Stimulated activated naive CD8-positive, alpha-beta T cell treated with anti-CD3 and anti-CD28 coated beads, Interleukin-15, Interleukin-2, amounts not matched to agents 100 U/mL and 50 U/mL, for 24 hours (primary cell): ENCODE results near the gene HACD2.
A peak's percentile ranks its signal among the peaks of the same experiment; 100 is the strongest.

ENCODE experiments used
- ATAC-seq: fragments of 150-1000 bp; cut with Tn5 transposase; one replicate; pipeline ENCODE4 v1.10.0; 2021
- DNase-seq: peaks from one replicate; pipeline ENCODE4 v3.0.0; 2021

HACD2 gene

DNA sequence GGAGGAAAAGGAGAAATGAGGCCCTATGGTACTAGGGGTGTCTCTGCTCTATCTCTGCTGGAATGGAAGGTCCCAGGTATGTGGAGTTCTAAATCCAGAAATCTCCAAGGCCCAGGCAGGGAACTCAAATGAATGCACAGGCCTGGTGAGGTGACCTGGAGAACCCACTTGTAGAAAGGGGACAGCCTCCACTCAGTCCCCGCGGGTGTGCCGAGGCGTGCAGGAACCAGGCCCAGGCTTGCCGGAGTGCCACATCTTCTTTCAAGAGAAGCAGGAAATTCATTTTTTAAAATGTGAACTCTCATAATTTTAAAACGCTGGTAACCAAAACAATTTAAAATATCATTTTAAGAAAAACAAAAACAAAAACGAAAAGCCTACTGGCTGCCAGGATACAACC, 103.8 kb downstream of the HACD2 start:
- ATAC-seq (no peak), DNase-seq (no peak)

DNA sequence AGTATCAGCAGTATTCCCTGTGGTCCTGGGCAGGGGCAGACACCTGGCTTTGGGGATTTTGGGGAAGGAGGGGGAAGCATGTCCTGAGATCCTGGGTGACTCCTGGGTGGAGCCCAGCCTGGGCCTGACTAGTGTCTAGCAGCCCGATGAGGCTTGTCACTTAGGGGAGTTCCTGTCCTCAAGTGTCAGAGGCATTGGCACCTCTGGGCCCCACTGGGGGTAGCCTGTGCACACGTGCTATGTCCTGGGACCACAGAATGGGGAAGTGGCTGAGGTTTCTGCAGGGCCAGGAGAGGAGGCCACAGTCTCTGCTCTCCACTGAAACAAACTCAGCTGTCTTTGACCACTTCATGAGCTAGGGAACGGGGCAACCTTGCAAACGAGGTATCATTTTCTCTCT, 104.4 kb downstream of the HACD2 start:
- DNase-seq (no peak), ATAC-seq (no peak)

- ATAC-seq (no peak), DNase-seq (no peak)
Observed at GRCh38 chr3:123479891-123480290, 105.0 kb downstream of the HACD2 start.

DNA sequence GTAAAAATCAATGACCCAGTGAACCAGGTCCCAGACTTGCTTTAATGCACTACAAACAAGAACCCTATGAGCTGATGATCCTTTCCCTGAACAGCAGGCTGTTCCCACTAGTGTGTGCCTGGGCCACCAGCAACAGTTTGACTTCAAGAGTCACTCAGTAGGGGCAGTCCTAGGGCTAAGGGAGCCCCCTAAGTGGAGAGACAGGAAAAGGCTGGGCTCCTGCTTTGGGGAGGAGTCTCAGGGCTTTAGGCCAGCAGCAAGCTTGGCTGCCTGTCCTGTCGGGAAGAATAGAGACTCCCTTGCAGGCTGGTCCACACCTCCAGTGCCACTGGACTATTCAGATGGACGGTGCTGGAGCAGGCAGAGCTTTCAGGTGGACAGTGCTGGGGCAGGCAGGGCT, 106.5 kb downstream of the HACD2 start:
- ATAC-seq (no peak), DNase-seq (no peak)

DNA sequence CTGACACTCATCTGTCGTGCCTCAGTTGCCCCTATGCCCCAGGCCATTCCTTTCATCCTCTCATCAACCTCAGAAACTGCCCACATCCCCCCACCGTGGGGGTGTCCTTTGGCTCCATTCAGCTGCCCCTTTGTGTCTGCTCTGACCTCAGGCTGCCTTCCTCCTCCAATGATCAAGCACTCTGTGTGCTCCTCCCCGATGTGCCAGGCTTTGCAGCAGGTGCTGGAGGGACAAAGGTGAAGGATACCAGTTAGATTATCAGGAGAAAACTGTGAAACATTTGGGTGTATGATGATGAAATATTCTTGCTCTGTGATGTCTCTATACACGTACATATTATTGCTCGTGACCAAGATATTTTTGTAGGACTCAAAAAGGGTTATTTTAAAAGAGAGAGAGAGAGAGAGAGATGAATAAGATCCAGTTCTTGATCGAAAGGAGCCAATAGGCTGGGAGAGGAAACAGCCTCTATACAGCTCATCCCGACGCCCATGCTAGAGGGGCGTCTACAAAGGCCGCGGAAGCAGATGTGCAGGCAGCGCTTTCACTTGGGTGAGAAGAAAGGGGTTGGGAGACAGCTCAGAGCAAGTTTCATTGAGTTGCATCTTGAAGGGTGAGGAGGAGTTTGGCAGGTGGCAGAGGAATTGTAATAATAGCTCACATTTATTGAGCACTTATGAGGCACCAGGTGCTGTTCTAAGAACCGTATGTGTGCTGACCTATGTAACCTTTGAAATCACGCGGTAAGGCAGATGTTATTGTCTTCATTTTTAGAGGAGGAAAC, 107.7 kb downstream of the HACD2 start:
- DNase-seq: no peak
- no peak for ATAC-seq

DNA sequence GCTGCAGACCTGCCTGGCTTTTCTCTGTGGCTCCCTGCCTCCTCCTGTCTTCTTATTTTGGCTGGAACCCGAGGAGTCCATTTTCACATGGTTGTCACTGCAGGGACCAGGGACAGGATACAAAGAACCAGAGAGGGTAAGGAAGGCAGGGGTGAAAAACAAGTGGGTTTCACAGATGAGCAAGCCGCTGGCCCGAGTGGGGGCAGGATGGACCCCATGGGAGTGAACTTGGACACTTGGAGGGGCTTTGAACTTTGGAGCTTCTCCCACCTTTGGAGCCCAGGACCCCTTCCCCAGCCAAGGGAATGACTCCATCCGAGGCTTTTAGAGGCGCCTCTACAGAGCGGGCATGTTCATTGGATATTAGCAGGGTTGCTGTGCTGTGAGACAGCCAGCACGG, 109.1 kb downstream of the HACD2 start:
- no peak for ATAC-seq
- no peak for DNase-seq

- ATAC-seq (no peak), DNase-seq (no peak)
Observed at GRCh38 chr3:123471106-123471505, 113.7 kb downstream of the HACD2 start.

DNA sequence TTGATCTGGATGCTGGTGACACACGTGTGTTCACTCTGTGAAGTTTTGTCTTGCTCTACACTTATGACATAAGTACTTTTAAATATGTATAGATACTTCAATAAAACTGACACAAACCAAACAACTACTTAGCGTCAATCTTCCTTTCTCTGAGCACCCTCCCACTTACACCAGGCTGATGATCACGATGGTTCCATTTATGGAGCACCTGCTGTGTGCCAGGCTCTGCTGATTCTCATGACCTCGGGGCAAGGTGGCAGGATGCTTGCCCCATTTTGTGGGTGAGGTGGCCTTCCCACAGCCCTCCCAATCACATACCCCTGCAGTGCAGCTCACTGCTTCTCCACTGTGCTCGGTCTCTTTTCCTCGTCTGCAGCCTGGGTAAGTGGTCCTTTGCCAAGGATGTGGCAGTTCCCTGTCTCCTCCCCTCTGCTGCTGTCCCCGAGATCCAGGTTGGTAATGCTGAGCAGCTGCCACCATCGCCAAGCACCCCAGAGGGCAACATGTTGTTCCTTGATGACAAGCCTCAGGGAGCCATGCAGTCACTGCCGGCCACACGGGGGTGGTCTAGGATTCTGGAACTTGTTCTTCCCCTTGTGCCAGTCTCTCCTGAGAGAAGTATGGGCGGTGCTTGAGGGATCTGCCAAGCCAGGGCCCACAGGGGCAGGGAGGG, 115.4 kb downstream of the HACD2 start:
- no peak for DNase-seq
- ATAC-seq: peak; percentile 9

- no peak for DNase-seq
- no peak for ATAC-seq
Observed at GRCh38 chr3:123467046-123467445, 117.8 kb downstream of the HACD2 start.

GRCh38 chr3:123464211-123464610, 120.6 kb downstream of the HACD2 start:
- DNase-seq (no peak), ATAC-seq (no peak)

GRCh38 chr3:123459862-123460261, 125.0 kb downstream of the HACD2 start:
- DNase-seq (no peak), ATAC-seq (no peak)

DNA sequence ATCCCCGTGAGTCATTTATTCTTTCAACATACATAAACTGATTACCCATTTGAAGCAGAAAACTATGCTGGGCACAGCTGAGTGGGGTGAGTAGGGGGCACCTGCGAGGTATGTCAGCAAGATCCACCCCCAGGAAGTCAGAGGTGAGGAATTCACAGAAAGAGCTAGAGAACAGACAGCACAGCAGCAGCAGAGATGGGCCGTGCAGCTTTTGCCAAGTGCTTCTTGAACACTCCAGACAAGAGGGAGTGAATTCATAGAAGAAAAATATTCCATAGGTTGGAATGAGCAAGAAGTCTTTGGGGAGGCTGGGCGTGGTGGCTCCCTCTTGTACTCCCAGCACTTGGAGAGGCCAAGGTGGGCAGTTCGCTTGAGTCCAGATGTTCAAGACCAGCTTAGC, 126.6 kb downstream of the HACD2 start:
- ATAC-seq: no peak
- no peak for DNase-seq

DNA sequence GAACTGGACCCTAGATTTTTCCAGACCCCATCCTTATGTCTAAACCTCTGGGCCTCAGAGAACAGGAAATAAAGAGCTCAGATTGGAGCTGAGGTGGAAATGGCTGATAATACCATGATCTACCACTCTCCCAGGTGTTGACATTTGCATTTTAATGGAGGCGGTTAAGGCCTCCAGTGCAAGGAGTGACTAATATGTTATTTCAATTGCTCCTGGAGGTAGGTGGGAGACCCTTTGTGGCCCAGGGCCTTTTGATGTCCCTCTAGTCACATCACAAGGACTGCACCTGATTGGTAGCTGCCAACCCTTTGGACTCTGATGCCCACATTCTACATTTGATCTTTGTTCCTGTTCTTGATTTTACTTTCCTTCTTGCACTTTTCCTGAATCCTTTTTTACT, 127.0 kb downstream of the HACD2 start:
- no peak for ATAC-seq
- no peak for DNase-seq

DNA sequence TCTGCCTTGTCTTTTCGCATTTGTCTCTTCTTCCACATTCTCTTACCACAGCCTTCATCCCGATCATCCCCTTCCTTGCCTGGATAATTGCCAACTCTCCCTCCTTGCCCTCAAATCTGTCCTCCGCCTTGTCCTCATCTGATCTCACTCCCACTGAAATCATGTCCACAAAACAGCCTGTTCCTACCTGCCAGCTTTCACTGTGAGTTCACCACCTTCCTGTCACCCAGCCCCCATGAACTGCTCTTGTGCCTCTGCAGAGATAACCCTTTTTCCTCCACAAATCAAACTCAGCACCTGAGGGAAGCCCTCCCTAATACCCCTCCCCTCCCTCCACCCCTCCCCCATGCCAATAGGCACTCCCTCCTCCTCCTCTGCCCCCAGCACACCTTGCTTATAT, 131.2 kb downstream of the HACD2 start:
- DNase-seq (no peak), ATAC-seq (no peak)

- ATAC-seq (no peak), DNase-seq (no peak)
Observed at GRCh38 chr3:123451186-123451585, 133.7 kb downstream of the HACD2 start.

- no peak for ATAC-seq
- no peak for DNase-seq
Observed at GRCh38 chr3:123449997-123450604, 134.8 kb downstream of the HACD2 start.

DNA sequence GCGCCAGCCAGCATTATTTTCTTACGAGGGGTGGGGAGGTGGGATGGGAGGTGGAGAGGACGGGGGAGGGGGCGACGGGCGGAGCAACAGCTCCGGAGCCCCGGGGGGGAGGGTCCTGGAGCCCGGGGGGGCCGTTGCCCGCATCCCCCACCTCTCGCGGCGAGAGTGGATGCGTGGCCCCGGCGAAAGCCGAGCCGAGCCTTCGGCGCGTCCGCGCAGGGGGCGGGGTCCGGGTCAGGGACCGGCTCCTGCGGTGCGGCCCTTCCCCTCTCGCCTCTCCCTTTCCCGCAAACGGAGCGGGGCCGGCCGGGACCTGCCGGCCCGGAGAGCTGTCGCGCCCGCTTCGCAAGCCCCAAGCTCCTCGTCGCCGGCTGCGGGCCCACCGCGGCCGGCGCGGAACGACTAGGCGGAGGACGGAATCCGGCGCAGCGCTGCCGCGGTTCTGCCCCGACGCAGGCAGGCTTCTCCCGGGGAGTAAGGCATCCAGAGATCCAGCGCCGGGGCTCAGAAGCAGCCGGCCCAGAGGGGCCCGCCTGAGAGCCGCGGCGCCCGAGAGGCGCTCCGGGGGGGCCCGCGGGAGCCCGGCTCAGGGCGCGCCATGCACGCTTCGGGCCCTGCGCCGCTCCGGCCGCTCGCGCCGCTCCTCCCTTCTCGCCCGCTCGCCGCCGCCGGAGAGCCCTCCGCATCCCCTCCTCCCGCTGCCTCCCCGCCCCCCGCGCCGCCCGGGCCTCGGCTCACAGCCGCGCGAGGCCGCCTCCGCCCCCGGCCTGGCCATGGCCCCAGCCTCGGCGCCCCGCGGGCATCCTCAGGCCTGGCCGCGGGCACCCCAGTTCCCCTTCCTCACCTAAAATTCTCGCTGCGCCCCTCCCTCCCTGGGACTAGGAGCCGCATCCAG, 135.5 kb downstream of the HACD2 start:
- DNase-seq (peak; percentile 14), ATAC-seq (peak; percentile 49)

GRCh38 chr3:123448536-123449101, 136.2 kb downstream of the HACD2 start, which contains the start of gene ADCY5:
Gene ADCY5, minus strand, starts transcription at chr3:123449090. Its CDS starts 545 bp downstream, at chr3:123448545.
- peak; percentile 8 for DNase-seq
- ATAC-seq: no peak

DNA sequence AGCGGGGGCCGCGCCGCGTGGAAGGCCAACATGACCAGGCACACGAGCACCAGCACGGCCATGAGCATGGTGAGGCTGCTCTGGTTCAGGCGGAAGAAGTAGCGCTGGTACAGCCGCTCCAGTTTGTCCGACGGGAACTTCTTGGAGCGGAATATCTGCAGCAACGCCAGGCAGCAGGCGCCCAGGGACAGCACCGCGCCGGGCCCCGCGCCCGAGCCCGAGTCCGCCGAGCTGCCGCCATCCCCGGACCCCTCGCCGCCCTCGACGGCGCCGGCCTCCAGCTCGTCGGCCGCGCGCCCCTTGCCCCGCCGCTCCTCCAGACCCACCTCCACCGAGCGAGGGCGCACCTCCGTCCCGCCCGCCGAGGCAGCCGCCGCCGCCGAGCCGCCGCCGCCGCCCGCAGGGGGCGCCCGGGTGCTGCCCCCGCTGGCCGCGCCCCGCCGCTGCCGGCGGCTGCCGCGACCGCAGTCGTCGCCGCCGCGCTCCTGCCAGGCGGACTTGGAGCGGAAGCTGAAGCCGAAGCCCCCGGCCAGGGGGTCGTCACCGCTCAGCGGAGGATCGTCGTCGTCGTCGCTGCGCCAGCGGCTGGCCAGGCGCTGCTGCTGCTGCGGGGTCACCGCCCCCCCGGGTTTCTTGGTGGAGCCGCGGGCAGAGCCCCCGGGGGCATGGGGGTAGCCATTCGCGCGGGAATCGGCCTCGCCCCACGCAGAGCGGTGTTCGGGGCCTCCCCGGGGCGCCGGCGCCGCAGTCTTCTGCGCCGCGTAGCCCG, 136.9 kb downstream of the HACD2 start:
- peak; percentile 67 for DNase-seq
- peak; percentile 38 for ATAC-seq

GRCh38 chr3:123447416-123447748, 137.5 kb downstream of the HACD2 start:
- ATAC-seq (no peak), DNase-seq (no peak)

- ATAC-seq (no peak), DNase-seq (no peak)
Observed at GRCh38 chr3:123446610-123447109, 138.2 kb downstream of the HACD2 start.
